Neuronal stem cell (in vitro differentiated cells): ENCODE measurements around the gene MAT1A.

ENCODE experiments used
- DNase-seq: peaks from one replicate; pipeline ENCODE4 v3.0.0-alpha.2; 2013; ENCODE audit warnings: low spot score
- H2AFZ ChIP-seq: one replicate; pipeline ENCODE4 v1.6.1; 2013; ENCODE audit warnings: mild to moderate bottlenecking, low read length, inconsistent platforms
- H2AK5ac ChIP-seq: 2 replicates; pipeline ENCODE4 v1.6.1; 2013; ENCODE audit warnings: low read depth, mild to moderate bottlenecking, inconsistent platforms, low read length, moderate library complexity, mixed read lengths
- H2BK120ac ChIP-seq: 2 replicates; pipeline ENCODE4 v1.6.1; 2013; ENCODE audit warnings: low read depth, mild to moderate bottlenecking, inconsistent platforms, low read length, moderate library complexity, mixed read lengths
- H2BK12ac ChIP-seq: one replicate; pipeline ENCODE4 v1.6.1; 2013; ENCODE audit warnings: low read length, inconsistent platforms
- H2BK15ac ChIP-seq: 2 replicates; pipeline ENCODE4 v1.6.1; 2013; ENCODE audit warnings: mild to moderate bottlenecking, low read length, inconsistent platforms, mixed read lengths
- H2BK5ac ChIP-seq: one replicate; pipeline ENCODE4 v1.6.1; 2013; ENCODE audit warnings: inconsistent platforms, mild to moderate bottlenecking, low read length, moderate library complexity
- H3K14ac ChIP-seq: one replicate; pipeline ENCODE4 v1.6.1; 2013; ENCODE audit warnings: low read length, inconsistent platforms
- H3K18ac ChIP-seq: 2 replicates; pipeline ENCODE4 v1.6.1; 2013; ENCODE audit warnings: low read length, inconsistent platforms
- H3K23ac ChIP-seq: 2 replicates; pipeline ENCODE4 v1.6.1; 2013; ENCODE audit warnings: low read depth, mild to moderate bottlenecking, mixed read lengths, low read length, inconsistent platforms; ENCODE audit not compliant: poor library complexity
- H3K27ac ChIP-seq: replicated peaks from 3 replicates; pipeline ENCODE4 v1.5.1; 2013; ENCODE audit warnings: low read length, inconsistent platforms
- H3K27me3 ChIP-seq, 3 experiments: 2 replicates each; pipeline ENCODE4 v1.6.1; 2013; ENCODE audit warnings: low read length in 3 of 3, mild to moderate bottlenecking in 2 of 3, inconsistent platforms in 1 of 3, low read depth in 1 of 3, mixed read lengths in 1 of 3, moderate library complexity in 1 of 3; ENCODE audit not compliant: control insufficient read depth in 3 of 3, insufficient read depth in 3 of 3
- H3K36me3 ChIP-seq, 2 donors: replicated peaks in 1 of 2; 2 replicates each; pipeline ENCODE4 v1.6.1; 2013; ENCODE audit warnings: low read length in 2 of 2; ENCODE audit not compliant: control insufficient read depth in 2 of 2, insufficient read depth in 2 of 2
- H3K4ac ChIP-seq: 2 replicates; pipeline ENCODE4 v1.6.1; 2013; ENCODE audit warnings: inconsistent platforms, mild to moderate bottlenecking, low read length, moderate library complexity
- H3K4me1 ChIP-seq, 2 donors: 1 replicate in 1 of 2; 2 replicates in 1 of 2; pipeline ENCODE4 v1.6.1; 2013; ENCODE audit warnings: low read length in 2 of 2, low read depth in 1 of 2; ENCODE audit not compliant: control insufficient read depth in 2 of 2, insufficient read depth in 1 of 2
- H3K4me2 ChIP-seq: one replicate; pipeline ENCODE4 v1.6.1; 2013; ENCODE audit warnings: mild to moderate bottlenecking, low read length, inconsistent platforms; ENCODE audit not compliant: insufficient read depth, poor library complexity, severe bottlenecking
- H3K4me3 ChIP-seq, 2 donors: 2 replicates each; pipeline ENCODE4 v1.5.1; 2013; ENCODE audit warnings: low read length in 2 of 2, mild to moderate bottlenecking in 2 of 2, inconsistent platforms in 1 of 2, moderate library complexity in 1 of 2
- H3K79me1 ChIP-seq: one replicate; pipeline ENCODE4 v1.6.1; 2013; ENCODE audit warnings: low read depth, mild to moderate bottlenecking, inconsistent platforms, low read length, moderate library complexity
- H3K9ac ChIP-seq: one replicate; pipeline ENCODE4 v1.6.1; 2013; ENCODE audit warnings: mild to moderate bottlenecking, low read depth, low read length, inconsistent platforms; ENCODE audit not compliant: poor library complexity
- H3K9me3 ChIP-seq, 2 donors: replicated peaks in 1 of 2; 2 replicates each; pipeline versions ENCODE3 to v1.6.1; 2013; ENCODE audit warnings: low read length in 2 of 2, mild to moderate bottlenecking in 2 of 2, inconsistent platforms in 1 of 2, low read depth in 1 of 2, mixed read lengths in 1 of 2, moderate library complexity in 1 of 2; ENCODE audit not compliant: control insufficient read depth in 2 of 2, insufficient read depth in 1 of 2
- H4K8ac ChIP-seq: one replicate; pipeline ENCODE4 v1.6.1; 2013; ENCODE audit warnings: low read depth, mild to moderate bottlenecking, inconsistent platforms, low read length, moderate library complexity
- H4K91ac ChIP-seq: one replicate; pipeline ENCODE4 v1.6.1; 2013; ENCODE audit warnings: low read length, low read depth, mild to moderate bottlenecking, inconsistent platforms; ENCODE audit not compliant: poor library complexity
- WGBS, 2 donors: extraction: QIAGEN DNeasy Blood & Tissue Kit; methylation state at CpG; one replicate each; pipeline ENCODE4 v1.1.7; 2013; ENCODE audit warnings: missing lambda C conversion rate in 2 of 2, mixed read lengths in 1 of 2; ENCODE audit not compliant: insufficient read length in 2 of 2, insufficient replicate concordance in 1 of 2; ENCODE audit errors: extremely low coverage in 2 of 2; 5-methylcytosine and 5-hydroxymethylcytosine counted together

MAT1A gene

DNA sequence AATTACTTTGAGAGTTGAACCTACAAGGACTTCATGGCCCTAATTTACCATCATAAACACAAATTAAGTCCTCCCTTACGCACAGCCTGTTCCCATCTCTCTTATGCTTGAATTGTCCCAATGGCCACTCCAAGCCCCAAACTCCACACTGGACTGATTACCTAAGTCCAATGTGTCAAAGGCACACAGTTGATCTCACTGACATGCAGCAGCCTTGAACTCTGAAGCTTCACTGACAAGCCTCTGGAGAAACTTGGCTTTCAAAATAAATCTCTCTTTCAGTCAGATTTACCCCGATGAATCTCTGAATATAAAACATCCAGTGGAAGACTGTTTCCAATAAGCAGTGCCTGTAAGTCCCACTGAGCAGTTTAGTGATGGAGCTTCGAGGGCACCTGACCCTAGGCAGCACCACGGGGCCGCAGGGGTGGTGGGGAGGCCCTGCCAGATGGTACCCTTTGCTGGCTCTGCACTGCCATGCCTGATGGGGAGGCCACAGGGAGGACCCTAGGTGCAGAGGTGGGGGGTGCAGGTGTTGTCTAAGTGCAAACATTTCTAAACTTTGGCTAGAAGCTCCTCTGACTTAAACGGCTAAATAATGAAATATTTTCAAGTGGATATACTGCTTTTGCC is 3.3 kb upstream of the MAT1A start:
- Histone ChIP-seq H3K4me2 (no peak overlapping the region), H2AFZ (no peak overlapping the region), H2BK12ac (no peak overlapping the region), H4K8ac (no peak overlapping the region), H3K79me1 (no peaks in the 10 kb centered on the region), H3K27me3 (peaks cover 0 to 8% (median 0%) of the 10 kb centered on the region in 3 experiments), H3K18ac (no peak overlapping the region), H3K4ac (no peak overlapping the region), H3K23ac (no peak overlapping the region), H3K4me3 (no peak overlapping the region), H3K36me3 (no peaks in the 10 kb centered on the region), H2AK5ac (no peak overlapping the region), H3K4me1 (no peaks in the 10 kb centered on the region), H3K14ac (no peak overlapping the region), H3K27ac (no peak overlapping the region), H2BK15ac (no peak overlapping the region), H2BK120ac (no peak overlapping the region), H3K9ac (no peak overlapping the region), H4K91ac (no peak overlapping the region), H3K9me3 (peaks cover 0 to 3% of the 10 kb centered on the region in 2 donors), H2BK5ac (no peak overlapping the region)
- DNase-seq = no peak
- WGBS, 2 donors = no CpG with 5 or more reads among the region's 6 CpGs

DNA sequence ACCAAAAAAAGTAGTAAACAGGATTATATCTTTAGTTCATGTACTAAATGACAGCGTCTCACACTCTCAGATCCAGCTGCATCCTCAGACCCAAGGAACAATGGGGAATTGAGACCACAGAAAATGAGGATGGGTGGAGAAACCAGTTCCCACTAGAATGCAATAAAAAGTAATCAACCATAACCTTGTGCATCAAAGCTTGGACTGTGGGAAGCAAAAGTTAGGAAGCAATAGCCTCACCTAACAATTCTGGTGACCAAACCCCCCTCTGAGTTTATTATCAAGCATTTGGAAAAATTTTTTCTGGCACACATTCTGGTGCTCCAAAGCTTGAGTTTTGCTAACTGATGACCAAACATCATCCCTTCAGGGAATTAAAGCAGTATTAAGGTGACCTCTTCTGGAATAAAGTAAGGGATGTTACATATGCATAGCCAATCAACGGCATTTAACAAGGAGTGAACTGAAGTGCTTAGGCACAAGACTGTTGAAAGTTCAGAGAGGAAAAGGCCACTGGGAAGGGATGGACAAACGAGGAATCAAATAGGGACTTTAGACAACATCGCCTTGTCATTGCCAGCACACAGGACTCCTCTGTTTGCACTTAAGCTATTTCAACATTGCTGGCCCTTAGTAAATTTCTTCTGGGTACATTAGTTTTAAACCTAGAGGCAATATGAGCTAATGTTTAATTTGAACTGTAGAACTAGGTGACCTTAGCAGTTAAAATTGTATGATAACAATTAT is 1.2 kb upstream of the MAT1A start:
- Histone ChIP-seq H3K27ac (no peak overlapping the region), H3K27me3 (peaks cover 0 to 8% (median 0%) of the 10 kb centered on the region in 3 experiments), H2AK5ac (no peak overlapping the region), H2BK5ac (no peak overlapping the region), H3K4me3 (no peak overlapping the region), H2BK15ac (no peak overlapping the region), H3K23ac (no peak overlapping the region), H3K4me1 (no peaks in the 10 kb centered on the region), H2AFZ (no peak overlapping the region), H2BK12ac (no peak overlapping the region), H3K9me3 (peaks cover 0 to 3% of the 10 kb centered on the region in 2 donors), H4K8ac (no peak overlapping the region), H3K4ac (no peak overlapping the region), H3K36me3 (no peaks in the 10 kb centered on the region), H2BK120ac (no peak overlapping the region), H3K79me1 (no peaks in the 10 kb centered on the region), H3K18ac (no peak overlapping the region), H3K9ac (no peak overlapping the region), H4K91ac (no peak overlapping the region), H3K14ac (no peak overlapping the region), H3K4me2 (no peak overlapping the region)
- no CpG with 5 or more reads among the region's 4 CpGs for WGBS, 2 donors
- no peak for DNase-seq

GRCh38 chr10:80288849-80289248 is 609 bp downstream of the MAT1A start:
- Histone ChIP-seq H2BK120ac (no peak overlapping the region), H4K91ac (no peak overlapping the region), H3K27me3 (peaks cover 0 to 8% (median 0%) of the 10 kb centered on the region in 3 experiments), H2AK5ac (no peak overlapping the region), H4K8ac (no peak overlapping the region), H3K9me3 (no peaks in the 10 kb centered on the region), H3K4me1 (peaks cover 0 to 1% of the 10 kb centered on the region in 2 donors), H3K27ac (no peak overlapping the region), H3K18ac (no peak overlapping the region), H2AFZ (no peak overlapping the region), H3K4ac (no peak overlapping the region), H3K79me1 (no peaks in the 10 kb centered on the region), H2BK15ac (no peak overlapping the region), H2BK12ac (no peak overlapping the region), H3K4me2 (no peak overlapping the region), H3K23ac (no peak overlapping the region), H3K14ac (no peak overlapping the region), H3K4me3 (no peak overlapping the region), H2BK5ac (no peak overlapping the region), H3K9ac (no peak overlapping the region), H3K36me3 (no peaks in the 10 kb centered on the region)
- WGBS, 2 donors = no CpG with 5 or more reads among the region's 5 CpGs
- no peak for DNase-seq

DNA sequence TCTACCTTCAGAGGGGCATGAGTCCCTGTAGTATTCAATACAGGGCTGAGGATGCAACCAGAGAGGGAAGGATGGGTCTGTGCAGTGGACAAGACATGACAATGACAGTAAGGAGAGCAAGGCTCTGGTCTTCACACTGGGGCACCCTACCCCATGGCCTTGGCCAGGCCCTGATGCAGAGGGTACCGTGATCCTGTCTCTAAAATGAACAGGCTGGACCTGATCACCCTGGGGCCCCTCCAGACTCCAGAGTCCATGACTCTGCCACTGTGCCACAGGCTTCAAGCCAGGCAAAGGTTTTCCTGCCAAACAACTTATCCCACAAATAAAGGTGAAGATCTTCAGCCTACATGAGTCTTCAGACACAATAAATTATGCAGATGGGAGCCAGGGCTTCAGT is 4.9 kb downstream of the MAT1A start:
- H3K4me1 ChIP-seq = peaks cover 0 to 5% of the 10 kb centered on the region in 2 donors
- H2AK5ac ChIP-seq = no peak overlapping the region
- WGBS, 2 donors = no CpG with 5 or more reads among the region's 1 CpG

More for the DNA sequence above, 4.9 kb downstream of the MAT1A start:
- no peak overlapping the region for H3K23ac ChIP-seq
- H2BK5ac ChIP-seq = no peak overlapping the region
- no peaks in the 10 kb centered on the region for H3K36me3 ChIP-seq
- no peaks in the 10 kb centered on the region for H3K9me3 ChIP-seq
- H2BK120ac ChIP-seq = no peak overlapping the region
- H3K4ac ChIP-seq = no peak overlapping the region
- DNase-seq = no peak
- H2BK15ac ChIP-seq = no peak overlapping the region
- no peak overlapping the region for H3K14ac ChIP-seq
- no peak overlapping the region for H3K9ac ChIP-seq
- no peak overlapping the region for H3K27ac ChIP-seq
- H3K79me1 ChIP-seq = no peaks in the 10 kb centered on the region
- H3K4me3 ChIP-seq = no peak overlapping the region
- H4K8ac ChIP-seq = no peak overlapping the region
- H4K91ac ChIP-seq = no peak overlapping the region
- H3K27me3 ChIP-seq = peaks cover 0 to 5% (median 0%) of the 10 kb centered on the region in 3 experiments
- H2BK12ac ChIP-seq = no peak overlapping the region
- no peak overlapping the region for H3K18ac ChIP-seq
- no peak overlapping the region for H2AFZ ChIP-seq
- H3K4me2 ChIP-seq = no peak overlapping the region
